Esophagus squamous epithelium (tissue), 4 donors: ENCODE data around the gene CD8B2.
"Not testable (repeated sequence)": the region's sequence is repeated elsewhere in the genome, so short reads cannot be mapped to it uniquely, and the experiment has no call there.

Experiments
- CTCF ChIP-seq, 6 experiments: fragments of 450-650 bp in 4 of 6; fragments of 200-600 bp in 2 of 6; sonication (generic) in 2 of 6; IDR thresholded peaks; one replicate each; pipeline ENCODE4 v1.5.1; 2016 to 2019; ENCODE audit warnings: antibody characterized with exemption in 6 of 6, mild to moderate bottlenecking in 4 of 6, moderate library complexity in 4 of 6
- POLR2A ChIP-seq, 4 donors: fragments of 450-650 bp; IDR thresholded peaks; one replicate each; pipeline ENCODE4 v1.6.1; 2017; ENCODE audit warnings: antibody characterized with exemption in 4 of 4, mild to moderate bottlenecking in 4 of 4, moderate library complexity in 3 of 4

- not testable (repeated sequence) for TF ChIP-seq CTCF, POLR2A (IDR thresholded peaks at IDR 0.05)
These were observed 13.2 kb downstream of the CD8B2 start for GRCh38 chr2:106500350-106500749.
